GM23338 (cell line): ENCODE results near the gene CMSS1. TPM values are rescaled to one million over a fixed set of nuclear protein-coding genes. Genes with fewer than 3 reads are reported as not detected.

Source experiments
- ATAC-seq: fragments of 200-7000 bp; cut with Tn5 transposase; 3 replicates; pipeline ENCODE4 v1.9.1; 2020
- DNase-seq: peaks from one replicate; pipeline ENCODE4 v3.0.0-alpha.2; 2015; ENCODE audit warnings: low spot score
- H2AFZ ChIP-seq: fragments of 200-600 bp; sonication (generic); 2 replicates; pipeline ENCODE4 v1.8.0; 2016; ENCODE audit warnings: antibody characterized with exemption, mild to moderate bottlenecking, moderate library complexity
- H3F3A ChIP-seq: fragments of 200-600 bp; sonication (generic); replicated peaks from 2 replicates; pipeline ENCODE4 v1.8.0; 2017; ENCODE audit warnings: antibody characterized with exemption, mixed run types, low read depth
- H3K27ac ChIP-seq: fragments of 200-600 bp; sonication (generic); 2 replicates; pipeline ENCODE4 v1.6.1; 2016; ENCODE audit warnings: low read depth
- H3K27me3 ChIP-seq: fragments of 200-600 bp; sonication (generic); 2 replicates; pipeline ENCODE4 v1.8.0; 2016; ENCODE audit warnings: mild to moderate bottlenecking, mixed run types, moderate library complexity; ENCODE audit not compliant: insufficient read depth
- H3K36me3 ChIP-seq: fragments of 200-600 bp; sonication (generic); 2 replicates; pipeline ENCODE4 v1.8.0; 2016; ENCODE audit warnings: mild to moderate bottlenecking; ENCODE audit not compliant: insufficient read depth
- H3K4me1 ChIP-seq: fragments of 200-600 bp; sonication (generic); 2 replicates; pipeline ENCODE4 v1.8.0; 2016; ENCODE audit warnings: mild to moderate bottlenecking, moderate library complexity; ENCODE audit not compliant: insufficient read depth
- H3K4me2 ChIP-seq: fragments of 200-600 bp; sonication (generic); 2 replicates; pipeline ENCODE4 v1.7.1; 2017; ENCODE audit warnings: mixed run types
- H3K4me3 ChIP-seq: fragments of 200-600 bp; sonication (generic); 2 replicates; pipeline ENCODE4 v1.6.1; 2016; ENCODE audit warnings: mixed run types
- H3K79me2 ChIP-seq: fragments of 200-600 bp; sonication (generic); replicated peaks from 2 replicates; pipeline ENCODE4 v1.8.0; 2017; ENCODE audit warnings: mild to moderate bottlenecking; ENCODE audit not compliant: insufficient read depth
- H3K9me2 ChIP-seq: fragments of 200-600 bp; sonication (generic); 2 replicates; pipeline ENCODE4 v1.8.0; 2017; ENCODE audit not compliant: insufficient read depth
- H4K20me1 ChIP-seq: fragments of 200-600 bp; sonication (generic); replicated peaks from 2 replicates; pipeline ENCODE4 v1.8.0; 2017; ENCODE audit warnings: mild to moderate bottlenecking; ENCODE audit not compliant: insufficient read depth
- H3K27ac Mint-ChIP-seq: 2 replicates; pipeline ENCODE4 v1.8.0; 2020; ENCODE audit warnings: inconsistent platforms, mild to moderate bottlenecking, moderate library complexity, mixed read lengths
- H3K27me3 Mint-ChIP-seq: 3 replicates; pipeline ENCODE4 v1.8.0; 2022; ENCODE audit warnings: low read depth, mild to moderate bottlenecking, moderate library complexity, mixed read lengths, inconsistent platforms; ENCODE audit not compliant: insufficient read depth, poor library complexity
- H3K36me3 Mint-ChIP-seq: 3 replicates; pipeline ENCODE4 v1.8.0; 2021; ENCODE audit warnings: low read depth, mild to moderate bottlenecking, inconsistent platforms, moderate library complexity, mixed read lengths
- H3K4me1 Mint-ChIP-seq: 3 replicates; pipeline ENCODE4 v1.8.0; 2020; ENCODE audit warnings: mild to moderate bottlenecking, inconsistent platforms, mixed read lengths
- H3K4me3 Mint-ChIP-seq: 3 replicates; pipeline ENCODE4 v1.8.0; 2021; ENCODE audit warnings: moderate library complexity, mild to moderate bottlenecking, inconsistent platforms, mixed read lengths
- H3K9me3 Mint-ChIP-seq: 3 replicates; pipeline ENCODE4 v1.8.0; 2020; ENCODE audit warnings: moderate library complexity, mild to moderate bottlenecking, inconsistent platforms, mixed read lengths
- CREB1 ChIP-seq: fragments of 250-450 bp; sonication (Bioruptor Pico); IDR thresholded peaks from 2 replicates; pipeline ENCODE4 v1.5.0; 2020; ENCODE audit warnings: low read depth, mild to moderate bottlenecking, moderate library complexity
- EZH2phosphoT487 ChIP-seq: fragments of 200-600 bp; sonication (generic); IDR thresholded peaks from one replicate; pipeline ENCODE4 v1.8.1; 2018; ENCODE audit warnings: antibody characterized with exemption; ENCODE audit not compliant: unreplicated experiment
- NANOG ChIP-seq: IDR thresholded peaks from 2 replicates; pipeline ENCODE4 v1.6.1; 2016; ENCODE audit warnings: antibody characterized with exemption, borderline replicate concordance
- REST ChIP-seq: IDR thresholded peaks from one replicate; pipeline ENCODE4 v1.6.1; 2018; ENCODE audit warnings: antibody characterized with exemption; ENCODE audit not compliant: unreplicated experiment
- STAT1 ChIP-seq: IDR thresholded peaks from one replicate; pipeline ENCODE4 v1.6.1; 2016; ENCODE audit warnings: antibody characterized with exemption; ENCODE audit not compliant: unreplicated experiment
- ZNF114 ChIP-seq: fragments of 250-450 bp; sonication (Bioruptor Pico); IDR thresholded peaks from 2 replicates; pipeline ENCODE4 v1.5.0; 2020; ENCODE audit warnings: mild to moderate bottlenecking, moderate library complexity
- ZNF331 ChIP-seq: fragments of 250-450 bp; sonication (Bioruptor Pico); IDR thresholded peaks from 2 replicates; pipeline ENCODE4 v1.5.0; 2020; ENCODE audit warnings: low read depth, mild to moderate bottlenecking, moderate library complexity
- ZNF462 ChIP-seq: fragments of 250-450 bp; sonication (Bioruptor Pico); IDR thresholded peaks from 2 replicates; pipeline ENCODE4 v1.5.0; 2020; ENCODE audit warnings: mild to moderate bottlenecking, moderate library complexity
- polyA plus RNA-seq: library from polyadenylated mRNA; unstranded; fragments of >200 nt; fragmentation: Nextera tagmentation; extraction: Ambion mirVana; gene quantifications from 2 replicates; pipeline ENCODE4 v1.2.1, GENCODE V29; 2016
- total RNA-seq: library from RNA; depleted of rRNA; stranded (reverse); fragments of >200 nt; shearing (Covaris generic); gene quantifications from 2 replicates; pipeline ENCODE4 v1.2.3, GENCODE V29; 2014
- TF ChIP-seq, protein P1 (sequence below): IDR thresholded peaks from 2 replicates; pipeline ENCODE4 v1.6.1; 2016; ENCODE audit warnings: antibody characterized with exemption

The CMSS1 gene
- total and polyA plus RNA-seq, 2 experiments from 2014 or later = 39.4 to 187 TPM

DNA sequence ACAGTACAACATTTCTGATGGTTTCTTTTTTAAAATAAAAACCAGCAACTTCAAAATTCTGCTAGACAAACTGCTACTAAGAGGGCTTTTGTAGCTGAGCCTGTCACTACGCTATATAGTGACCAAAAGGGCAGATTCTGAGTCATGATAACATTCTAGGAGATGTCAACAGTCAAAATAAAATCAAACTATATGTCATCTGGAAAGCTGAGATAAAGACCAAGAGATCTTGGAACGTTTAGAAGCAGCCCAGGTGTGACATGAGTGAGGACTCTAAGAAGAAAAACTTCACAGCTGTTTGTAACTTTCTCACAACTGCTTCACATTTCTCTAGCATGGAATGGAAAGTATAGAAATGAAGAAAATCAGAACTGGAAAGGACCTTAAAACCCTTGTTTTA lies 212.0 kb downstream of the CMSS1 start:
- H3K27me3 ChIP-seq = no peaks in the 10 kb centered on the region
- Mint-ChIP-seq H3K27ac (no peak overlapping the region), H3K27me3 (no peaks in the 10 kb centered on the region), H3K4me1 (peaks cover 10% of the 10 kb centered on the region; the same call in 2 of the 3 replicates), H3K9me3 (no peaks in the 10 kb centered on the region), H3K4me3 (no peak overlapping the region), H3K36me3 (no peaks in the 10 kb centered on the region)
- no peaks in the 10 kb centered on the region for H3K4me1 ChIP-seq
- H3K36me3 ChIP-seq = no peaks in the 10 kb centered on the region
- no peak overlapping the region for H2AFZ ChIP-seq
- TF ChIP-seq NANOG (no peak), STAT1 (no peak), CREB1 (CRISPR knock-in tag) (no peak), ZNF331 (no peak)
- TF ChIP-seq, protein P1, sequence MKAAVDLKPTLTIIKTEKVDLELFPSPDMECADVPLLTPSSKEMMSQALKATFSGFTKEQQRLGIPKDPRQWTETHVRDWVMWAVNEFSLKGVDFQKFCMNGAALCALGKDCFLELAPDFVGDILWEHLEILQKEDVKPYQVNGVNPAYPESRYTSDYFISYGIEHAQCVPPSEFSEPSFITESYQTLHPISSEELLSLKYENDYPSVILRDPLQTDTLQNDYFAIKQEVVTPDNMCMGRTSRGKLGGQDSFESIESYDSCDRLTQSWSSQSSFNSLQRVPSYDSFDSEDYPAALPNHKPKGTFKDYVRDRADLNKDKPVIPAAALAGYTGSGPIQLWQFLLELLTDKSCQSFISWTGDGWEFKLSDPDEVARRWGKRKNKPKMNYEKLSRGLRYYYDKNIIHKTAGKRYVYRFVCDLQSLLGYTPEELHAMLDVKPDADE = no peak
- no peaks in the 10 kb centered on the region for H3K79me2 ChIP-seq
- H3F3A ChIP-seq = no peaks in the 10 kb centered on the region
- no peak overlapping the region for H3K4me2 ChIP-seq
- H4K20me1 ChIP-seq = no peaks in the 10 kb centered on the region
- H3K27ac ChIP-seq = no peak overlapping the region
- H3K9me2 ChIP-seq = no peaks in the 10 kb centered on the region
- ATAC-seq (no peak), DNase-seq (no peak)
- no peak overlapping the region for H3K4me3 ChIP-seq

DNA sequence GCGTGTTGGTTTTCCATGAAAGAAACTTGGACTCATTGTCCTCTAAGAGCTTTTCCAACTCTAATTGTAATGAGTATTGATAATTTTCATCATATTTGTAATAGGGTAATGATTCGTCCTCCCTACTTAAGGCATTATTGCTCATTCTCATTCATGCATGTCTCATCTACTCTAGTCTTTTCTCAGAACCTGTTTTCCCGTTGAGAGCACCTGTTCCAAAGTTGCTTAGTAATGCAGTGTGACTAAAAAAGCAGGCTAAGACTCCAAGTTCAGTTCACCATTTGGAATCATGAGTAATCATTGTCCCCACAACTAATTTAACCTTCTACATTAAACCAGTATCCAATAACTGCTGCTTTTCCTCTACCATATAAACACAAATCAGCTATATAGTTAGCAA lies 212.7 kb downstream of the CMSS1 start:
- Histone ChIP-seq H3K27me3 (no peaks in the 10 kb centered on the region), H4K20me1 (no peaks in the 10 kb centered on the region), H3K36me3 (no peaks in the 10 kb centered on the region), H3F3A (no peaks in the 10 kb centered on the region), H3K27ac (no peak overlapping the region), H3K79me2 (no peaks in the 10 kb centered on the region), H3K4me1 (no peaks in the 10 kb centered on the region), H2AFZ (no peak overlapping the region), H3K4me2 (no peak overlapping the region), H3K9me2 (no peaks in the 10 kb centered on the region), H3K4me3 (no peak overlapping the region)
- no peaks in the 10 kb centered on the region for H3K27me3 Mint-ChIP-seq
- no peak overlapping the region for H3K27ac Mint-ChIP-seq
- peaks cover 10% of the 10 kb centered on the region; the same call in 2 of the 3 replicates for H3K4me1 Mint-ChIP-seq
- TF ChIP-seq CREB1 (CRISPR knock-in tag) = no peak
- TF ChIP-seq ZNF462 = no peak
- TF ChIP-seq ZNF331 = no peak
- no peak for TF ChIP-seq NANOG
- no peak for TF ChIP-seq STAT1
- TF ChIP-seq EZH2phosphoT487 = no peak
- no peak for TF ChIP-seq REST
- TF ChIP-seq, protein P1 = no peak
- no peak for TF ChIP-seq ZNF114 (CRISPR knock-in tag)
- DNase-seq (no peak), ATAC-seq (no peak)
- no peaks in the 10 kb centered on the region for H3K36me3 Mint-ChIP-seq
- H3K9me3 Mint-ChIP-seq = no peaks in the 10 kb centered on the region
- H3K4me3 Mint-ChIP-seq = no peak overlapping the region
